HFFc6 (cell line): ENCODE measurements around the gene CALML5. TPM values are rescaled to one million over a fixed set of nuclear protein-coding genes. Genes with fewer than 3 reads are reported as not detected.

Source experiments
- DNase-seq: peaks from one replicate; pipeline ENCODE4 v3.0.0-alpha.2; 2018
- H3K27ac Mint-ChIP-seq: 2 replicates; pipeline ENCODE4 v1.8.0; 2020; ENCODE audit warnings: mild to moderate bottlenecking, mixed read lengths
- H3K27me3 Mint-ChIP-seq: 2 replicates; pipeline ENCODE4 v1.8.0; 2021; ENCODE audit warnings: mild to moderate bottlenecking, moderate library complexity, mixed read lengths; ENCODE audit not compliant: insufficient read depth
- H3K36me3 Mint-ChIP-seq: 2 replicates; pipeline ENCODE4 v1.8.0; 2021; ENCODE audit warnings: low read depth, mixed read lengths
- H3K4me1 Mint-ChIP-seq: 2 replicates; pipeline ENCODE4 v1.8.0; 2020; ENCODE audit warnings: low read depth, mixed read lengths
- H3K4me3 Mint-ChIP-seq: 2 replicates; pipeline ENCODE4 v1.8.0; 2020; ENCODE audit warnings: mild to moderate bottlenecking, moderate library complexity, mixed read lengths
- H3K9me3 Mint-ChIP-seq: 2 replicates; pipeline ENCODE4 v1.8.0; 2020; ENCODE audit warnings: mild to moderate bottlenecking, mixed read lengths
- CTCF ChIP-seq: fragments of 200-600 bp; sonication (generic); IDR thresholded peaks from 2 replicates; pipeline ENCODE4 v1.5.0; 2021; ENCODE audit warnings: antibody characterized with exemption, mild to moderate bottlenecking
- total RNA-seq, 6 experiments: library from RNA; stranded (reverse); fragmentation: NEBNext Ultra II Directional; extraction: Animal tissue kit (Norgen Biotek cat#: 25700); gene quantifications; 2 replicates in 1 of 6; 3 replicates in 5 of 6; pipeline ENCODE4 v1.2.3, GENCODE V29; 2021

The CALML5 gene
- total RNA-seq, 6 experiments from 2014 or later: not detected

DNA sequence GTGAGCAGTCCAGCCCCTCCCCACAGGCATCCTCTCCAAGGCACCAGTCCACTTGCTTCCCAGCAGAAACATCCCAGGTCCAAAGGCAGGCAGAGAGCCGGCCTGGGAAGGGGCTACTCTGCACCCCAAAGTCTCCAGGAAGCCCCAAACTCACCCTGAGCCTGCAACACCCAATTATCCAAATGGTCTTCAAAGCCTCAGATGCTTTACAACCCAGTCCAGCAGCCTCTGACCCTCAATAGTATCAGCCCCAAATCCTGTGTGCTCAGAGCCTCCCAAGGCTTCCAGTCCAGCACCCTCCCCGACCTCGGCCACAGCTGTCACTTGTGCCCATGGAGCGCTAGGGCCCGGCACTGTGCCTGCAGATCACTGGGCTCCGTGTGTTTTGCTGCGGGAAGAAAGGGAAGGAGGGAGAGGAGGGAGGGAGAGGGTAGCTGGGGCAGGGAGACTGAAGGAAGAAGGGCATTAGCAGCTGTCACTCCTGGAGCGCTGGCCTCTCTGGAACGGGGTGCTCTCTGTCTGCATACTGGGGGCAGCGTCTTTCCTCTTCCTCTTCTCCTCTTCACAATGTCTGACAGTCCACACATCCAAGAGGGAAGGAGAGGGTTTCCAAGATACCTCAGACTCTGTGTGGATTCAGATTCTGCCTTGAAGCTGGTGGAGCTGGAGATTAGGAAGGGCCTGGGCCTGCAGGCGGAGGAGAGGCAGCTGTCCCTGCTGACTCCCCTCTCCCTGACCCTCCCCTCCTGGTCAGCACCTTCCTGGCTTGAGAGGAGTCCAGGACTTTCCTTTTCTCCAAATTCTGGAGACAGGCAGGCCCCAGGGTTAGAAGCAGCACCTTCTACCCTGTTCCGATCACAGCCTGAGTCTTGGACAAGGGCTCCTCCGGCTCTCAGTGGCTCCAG, 13.2 kb downstream of the CALML5 start:
- H3K4me1 Mint-ChIP-seq: no peaks in the 10 kb centered on the region

GRCh38 chr10:5485290-5485689, 14.1 kb downstream of the CALML5 start:
- TF ChIP-seq CTCF: no peak
- H3K9me3 Mint-ChIP-seq: no peaks in the 10 kb centered on the region
- peaks cover 10% of the 10 kb centered on the region for H3K27me3 Mint-ChIP-seq
- H3K27ac Mint-ChIP-seq: no peak overlapping the region
- no peak for DNase-seq
- H3K4me1 Mint-ChIP-seq: no peaks in the 10 kb centered on the region
- no peak overlapping the region for H3K4me3 Mint-ChIP-seq
- H3K36me3 Mint-ChIP-seq: no peaks in the 10 kb centered on the region

More for the DNA sequence above, 13.2 kb downstream of the CALML5 start:
- Mint-ChIP-seq H3K4me3 (no peak overlapping the region), H3K9me3 (no peaks in the 10 kb centered on the region), H3K27ac (no peak overlapping the region), H3K36me3 (no peaks in the 10 kb centered on the region), H3K27me3 (peaks cover 7% of the 10 kb centered on the region)
- no peak for DNase-seq
- TF ChIP-seq CTCF: no peak

- Mint-ChIP-seq H3K4me1 (no peaks in the 10 kb centered on the region), H3K4me3 (no peak overlapping the region), H3K9me3 (no peaks in the 10 kb centered on the region), H3K27me3 (peaks cover 10% of the 10 kb centered on the region), H3K36me3 (no peaks in the 10 kb centered on the region), H3K27ac (no peak overlapping the region)
- TF ChIP-seq CTCF: no peak
- DNase-seq: peak; percentile 29
These were observed 15.2 kb downstream of the CALML5 start for GRCh38 chr10:5484205-5484604.

- no peak for TF ChIP-seq CTCF
- Mint-ChIP-seq H3K36me3 (no peaks in the 10 kb centered on the region), H3K9me3 (no peaks in the 10 kb centered on the region)
These were observed 17.4 kb downstream of the CALML5 start for GRCh38 chr10:5482016-5482415.

DNA sequence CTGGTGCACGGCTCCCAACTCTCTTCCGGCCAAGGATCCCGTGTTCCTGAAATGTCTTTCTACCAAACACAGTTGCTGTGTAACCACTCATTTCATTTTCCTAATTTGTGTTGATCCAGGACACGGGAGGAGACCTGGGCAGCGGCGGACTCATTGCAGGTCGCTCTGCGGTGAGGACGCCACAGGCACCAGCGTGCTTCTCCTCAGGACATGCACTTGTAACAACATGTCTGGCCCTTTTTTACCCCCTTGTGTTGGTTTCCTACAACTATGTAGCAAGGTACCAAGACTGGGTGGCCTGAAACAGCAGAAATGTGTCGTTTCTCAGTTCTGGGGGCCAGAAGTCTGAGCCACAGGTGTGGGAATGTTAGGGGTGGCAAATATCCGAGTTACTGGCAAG, 18.2 kb downstream of the CALML5 start:
- DNase-seq: no peak
- Mint-ChIP-seq H3K9me3 (no peaks in the 10 kb centered on the region), H3K4me3 (no peak overlapping the region), H3K27me3 (peaks cover 5% of the 10 kb centered on the region), H3K4me1 (no peaks in the 10 kb centered on the region), H3K36me3 (no peaks in the 10 kb centered on the region), H3K27ac (no peak overlapping the region)
- no peak for TF ChIP-seq CTCF

More at GRCh38 chr10:5482016-5482415, 17.4 kb downstream of the CALML5 start:
- Mint-ChIP-seq H3K27me3 (peaks cover 7% of the 10 kb centered on the region), H3K4me3 (no peak overlapping the region), H3K4me1 (no peaks in the 10 kb centered on the region), H3K27ac (no peak overlapping the region)
- no peak for DNase-seq
